Trophoblast cell (in vitro differentiated cells and primary cell): ENCODE results near the gene SERAC1.

Experiments
- DNase-seq, 2 donors: peaks; one replicate each; pipeline ENCODE4 v3.0.0-alpha.2; 2016
- H2AFZ ChIP-seq: 2 replicates; pipeline ENCODE4 v1.6.1; 2013; ENCODE audit warnings: low read length, moderate library complexity, mild to moderate bottlenecking; ENCODE audit not compliant: insufficient read depth, poor library complexity
- H2AK5ac ChIP-seq: 2 replicates; pipeline ENCODE4 v1.6.1; 2013; ENCODE audit warnings: mild to moderate bottlenecking, low read length
- H2BK120ac ChIP-seq: 2 replicates; pipeline ENCODE4 v1.6.1; 2013; ENCODE audit warnings: low read length, mild to moderate bottlenecking, moderate library complexity; ENCODE audit not compliant: insufficient read depth, poor library complexity
- H2BK12ac ChIP-seq: 2 replicates; pipeline ENCODE4 v1.6.1; 2013; ENCODE audit warnings: mild to moderate bottlenecking, low read length, moderate library complexity
- H2BK5ac ChIP-seq: 2 replicates; pipeline ENCODE4 v1.6.1; 2013; ENCODE audit warnings: low read length, low read depth, moderate library complexity, mild to moderate bottlenecking; ENCODE audit not compliant: poor library complexity
- H3K14ac ChIP-seq: 2 replicates; pipeline ENCODE4 v1.6.1; 2013; ENCODE audit warnings: mild to moderate bottlenecking, low read length
- H3K18ac ChIP-seq: 2 replicates; pipeline ENCODE4 v1.6.1; 2013; ENCODE audit warnings: mild to moderate bottlenecking, low read length
- H3K23ac ChIP-seq: 2 replicates; pipeline ENCODE4 v1.6.1; 2013; ENCODE audit warnings: low read length
- H3K27ac ChIP-seq: 2 replicates; pipeline ENCODE4 v1.5.1; 2013; ENCODE audit warnings: low read depth, mild to moderate bottlenecking, inconsistent platforms, low read length, moderate library complexity
- H3K27me3 ChIP-seq: 2 replicates; pipeline ENCODE4 v1.6.1; 2013; ENCODE audit warnings: inconsistent platforms, mild to moderate bottlenecking, low read length, moderate library complexity; ENCODE audit not compliant: insufficient read depth
- H3K36me3 ChIP-seq, 2 experiments: 1 replicate in 1 of 2; 2 replicates in 1 of 2; pipeline ENCODE4 v1.6.1; 2013; ENCODE audit warnings: low read length in 2 of 2, mild to moderate bottlenecking in 2 of 2, moderate library complexity in 1 of 2; ENCODE audit not compliant: insufficient read depth in 2 of 2, control insufficient read depth in 1 of 2
- H3K4ac ChIP-seq: 2 replicates; pipeline ENCODE4 v1.6.1; 2013; ENCODE audit warnings: low read depth, mild to moderate bottlenecking, low read length, moderate library complexity
- H3K4me1 ChIP-seq, 2 experiments: 1 replicate in 1 of 2; 2 replicates in 1 of 2; pipeline ENCODE4 v1.6.1; 2013; ENCODE audit warnings: low read length in 2 of 2, mild to moderate bottlenecking in 2 of 2, moderate library complexity in 1 of 2; ENCODE audit not compliant: insufficient read depth in 2 of 2, control insufficient read depth in 1 of 2
- H3K4me2 ChIP-seq: 2 replicates; pipeline ENCODE4 v1.6.1; 2013; ENCODE audit warnings: inconsistent platforms, mild to moderate bottlenecking, low read length, moderate library complexity
- H3K4me3 ChIP-seq: 2 replicates; pipeline ENCODE4 v1.5.1; 2013; ENCODE audit warnings: mild to moderate bottlenecking, low read depth, low read length, inconsistent platforms
- H3K79me1 ChIP-seq: one replicate; pipeline ENCODE4 v1.6.1; 2013; ENCODE audit warnings: low read length
- H3K79me2 ChIP-seq: 2 replicates; pipeline ENCODE4 v1.6.1; 2013; ENCODE audit warnings: low read length, mild to moderate bottlenecking; ENCODE audit not compliant: control insufficient read depth, insufficient read depth, poor library complexity
- H3K9ac ChIP-seq: 2 replicates; pipeline ENCODE4 v1.6.1; 2013; ENCODE audit warnings: mild to moderate bottlenecking, low read length
- H3K9me3 ChIP-seq: 2 replicates; pipeline ENCODE4 v1.6.1; 2013; ENCODE audit warnings: low read depth, mild to moderate bottlenecking, control low read depth, inconsistent platforms, low read length; ENCODE audit not compliant: insufficient read depth
- H4K12ac ChIP-seq: 2 replicates; pipeline ENCODE4 v1.6.1; 2013; ENCODE audit warnings: low read depth, mild to moderate bottlenecking, low read length, moderate library complexity
- H4K8ac ChIP-seq: 2 replicates; pipeline ENCODE4 v1.6.1; 2013; ENCODE audit warnings: low read depth, mild to moderate bottlenecking, low read length, moderate library complexity
- H4K91ac ChIP-seq: one replicate; pipeline ENCODE4 v1.6.1; 2013; ENCODE audit warnings: low read depth, mild to moderate bottlenecking, low read length, moderate library complexity
- WGBS: extraction: QIAGEN DNeasy Blood & Tissue Kit; methylation state at CpG from one replicate; pipeline ENCODE4 v1.1.7; 2013; ENCODE audit warnings: missing lambda C conversion rate; ENCODE audit not compliant: insufficient read length, insufficient coverage; ENCODE audit errors: extremely low coverage; 5-methylcytosine and 5-hydroxymethylcytosine counted together

The SERAC1 gene

DNA sequence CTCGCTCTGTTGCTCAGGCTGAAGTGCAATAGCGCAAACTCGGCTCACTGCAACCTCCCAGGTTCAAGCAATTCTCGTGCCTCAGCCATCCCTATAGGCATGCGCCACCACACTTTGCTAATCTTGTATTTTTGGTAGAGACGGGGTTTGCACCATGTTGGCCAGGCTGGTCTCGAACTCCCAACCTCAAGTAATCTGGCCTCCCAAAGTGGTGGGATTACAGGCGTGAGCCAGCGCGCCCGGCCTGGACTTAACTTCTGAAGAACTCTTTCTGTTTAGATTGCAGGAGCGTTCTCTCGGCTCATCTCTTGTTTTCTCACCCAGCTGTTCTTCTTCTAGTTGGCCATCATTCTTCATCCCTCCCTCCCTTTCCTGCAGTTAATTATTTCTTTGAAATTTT is 30.4 kb upstream of the SERAC1 start:
- no peak overlapping the region for H2BK12ac ChIP-seq
- no peak overlapping the region for H4K12ac ChIP-seq
- H3K4me1 ChIP-seq, result no peaks in the 10 kb centered on the region
- DNase-seq, result no peak
- H2BK120ac ChIP-seq, result no peak overlapping the region
- no peak overlapping the region for H2BK5ac ChIP-seq
- no peak overlapping the region for H3K4me3 ChIP-seq
- no peak overlapping the region for H3K14ac ChIP-seq
- H2AK5ac ChIP-seq, result no peak overlapping the region
- no peaks in the 10 kb centered on the region for H3K79me1 ChIP-seq
- H3K18ac ChIP-seq, result no peak overlapping the region
- WGBS, result no CpG with 5 or more reads among the region's 13 CpGs
- H3K23ac ChIP-seq, result no peak overlapping the region
- H3K4ac ChIP-seq, result no peak overlapping the region
- H3K4me2 ChIP-seq, result no peak overlapping the region
- no peak overlapping the region for H3K27ac ChIP-seq
- H3K27me3 ChIP-seq, result no peaks in the 10 kb centered on the region
- H2AFZ ChIP-seq, result no peak overlapping the region
- no peaks in the 10 kb centered on the region for H3K9me3 ChIP-seq
- H3K9ac ChIP-seq, result no peak overlapping the region
- no peaks in the 10 kb centered on the region for H3K36me3 ChIP-seq
- no peak overlapping the region for H4K8ac ChIP-seq
- no peaks in the 10 kb centered on the region for H3K79me2 ChIP-seq
- no peak overlapping the region for H4K91ac ChIP-seq

GRCh38 chr6:158194487-158195280 is 26.6 kb upstream of the SERAC1 start:
- no CpG with 5 or more reads among the region's 4 CpGs for WGBS

DNA sequence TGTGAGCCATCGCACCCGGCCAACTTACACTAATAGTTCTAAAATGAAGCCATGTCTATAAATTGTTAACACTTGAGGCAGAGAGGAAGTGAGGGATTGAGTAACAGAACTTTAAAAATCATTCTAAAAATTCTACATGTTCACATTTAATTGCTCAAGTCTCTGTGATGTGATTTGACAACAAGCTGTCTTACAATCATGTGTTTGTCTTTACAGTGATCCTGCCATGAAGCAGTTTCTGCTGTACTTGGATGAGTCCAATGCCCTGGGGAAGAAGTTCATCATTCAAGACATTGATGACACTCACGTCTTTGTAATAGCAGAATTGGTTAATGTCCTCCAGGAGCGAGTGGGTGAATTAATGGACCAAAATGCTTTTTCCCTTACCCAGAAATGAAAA is 23.7 kb upstream of the SERAC1 start:
- H2BK120ac ChIP-seq, result no peak overlapping the region
- no peaks in the 10 kb centered on the region for H3K79me1 ChIP-seq
- H2AFZ ChIP-seq, result no peak overlapping the region
- H4K12ac ChIP-seq, result no peak overlapping the region
- H3K9ac ChIP-seq, result no peak overlapping the region
- H4K8ac ChIP-seq, result no peak overlapping the region
- no peaks in the 10 kb centered on the region for H3K27me3 ChIP-seq
- no peak overlapping the region for H2AK5ac ChIP-seq
- no peak overlapping the region for H3K14ac ChIP-seq
- no CpG with 5 or more reads among the region's 4 CpGs for WGBS
- H4K91ac ChIP-seq, result no peak overlapping the region
- H3K27ac ChIP-seq, result no peak overlapping the region
- H3K4me3 ChIP-seq, result no peak overlapping the region
- H3K4me2 ChIP-seq, result no peak overlapping the region
- H3K4me1 ChIP-seq, result peaks cover 0 to 2% of the 10 kb centered on the region in 2 experiments
- no peak overlapping the region for H3K23ac ChIP-seq
- H2BK12ac ChIP-seq, result no peak overlapping the region
- H3K9me3 ChIP-seq, result peaks cover 2% of the 10 kb centered on the region
- H3K79me2 ChIP-seq, result no peaks in the 10 kb centered on the region
- no peak overlapping the region for H3K4ac ChIP-seq
- peaks cover 6 to 9% of the 10 kb centered on the region in 2 experiments for H3K36me3 ChIP-seq
- no peak for DNase-seq
- no peak overlapping the region for H2BK5ac ChIP-seq
- H3K18ac ChIP-seq, result no peak overlapping the region

More at GRCh38 chr6:158194487-158195280, 26.6 kb upstream of the SERAC1 start:
- no peak overlapping the region for H3K4ac ChIP-seq
- no peaks in the 10 kb centered on the region for H3K79me2 ChIP-seq
- no peak for DNase-seq
- no peak overlapping the region for H3K14ac ChIP-seq
- H4K8ac ChIP-seq, result no peak overlapping the region
- no peak overlapping the region for H3K9ac ChIP-seq
- peaks cover 2 to 3% of the 10 kb centered on the region in 2 experiments for H3K36me3 ChIP-seq
- no peaks in the 10 kb centered on the region for H3K27me3 ChIP-seq
- H3K4me2 ChIP-seq, result no peak overlapping the region
- H3K9me3 ChIP-seq, result no peaks in the 10 kb centered on the region
- H3K23ac ChIP-seq, result no peak overlapping the region
- H4K12ac ChIP-seq, result no peak overlapping the region
- H2AFZ ChIP-seq, result no peak overlapping the region
- H2BK12ac ChIP-seq, result no peak overlapping the region
- no peak overlapping the region for H3K27ac ChIP-seq
- no peaks in the 10 kb centered on the region for H3K79me1 ChIP-seq
- no peak overlapping the region for H2BK120ac ChIP-seq
- H2AK5ac ChIP-seq, result no peak overlapping the region
- H3K4me3 ChIP-seq, result no peak overlapping the region
- no peaks in the 10 kb centered on the region for H3K4me1 ChIP-seq
- H2BK5ac ChIP-seq, result no peak overlapping the region
- no peak overlapping the region for H3K18ac ChIP-seq
- H4K91ac ChIP-seq, result no peak overlapping the region

DNA sequence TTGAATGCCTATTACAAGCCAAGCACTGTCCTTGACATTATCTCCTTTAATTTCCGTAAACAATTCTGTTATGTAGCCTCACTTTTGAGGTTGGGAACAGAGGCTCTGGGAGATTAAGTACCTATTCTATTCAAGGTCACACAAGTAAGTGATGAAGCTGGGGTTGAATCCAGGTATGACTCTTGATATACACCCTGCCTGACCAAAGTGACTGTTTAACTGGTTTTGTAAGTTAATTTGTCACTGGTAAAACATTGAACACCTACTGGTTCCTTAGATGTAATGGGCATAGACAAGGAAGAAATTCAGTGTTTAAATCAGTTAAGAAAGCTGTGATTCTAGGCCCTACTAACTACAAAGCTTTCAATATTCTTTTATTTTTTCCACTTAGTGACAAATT is 23.0 kb upstream of the SERAC1 start:
- no CpG with 5 or more reads among the region's 1 CpG for WGBS
- H3K27ac ChIP-seq, result no peak overlapping the region
- H3K79me1 ChIP-seq, result no peaks in the 10 kb centered on the region
- no peak overlapping the region for H3K14ac ChIP-seq
- no peak overlapping the region for H3K4me3 ChIP-seq
- no peaks in the 10 kb centered on the region for H3K79me2 ChIP-seq
- H4K12ac ChIP-seq, result no peak overlapping the region
- DNase-seq, result no peak
- H2BK5ac ChIP-seq, result no peak overlapping the region
- no peak overlapping the region for H4K91ac ChIP-seq
- no peak overlapping the region for H3K9ac ChIP-seq
- H2AK5ac ChIP-seq, result no peak overlapping the region
- no peak overlapping the region for H2BK120ac ChIP-seq
- no peak overlapping the region for H4K8ac ChIP-seq
- H3K27me3 ChIP-seq, result no peaks in the 10 kb centered on the region
- peaks cover 6 to 9% of the 10 kb centered on the region in 2 experiments for H3K36me3 ChIP-seq
- no peak overlapping the region for H3K4ac ChIP-seq
- no peak overlapping the region for H3K18ac ChIP-seq
- no peak overlapping the region for H2AFZ ChIP-seq
- H3K9me3 ChIP-seq, result peaks cover 2% of the 10 kb centered on the region
- H3K4me2 ChIP-seq, result no peak overlapping the region
- no peak overlapping the region for H2BK12ac ChIP-seq
- peaks cover 0 to 2% of the 10 kb centered on the region in 2 experiments for H3K4me1 ChIP-seq
- no peak overlapping the region for H3K23ac ChIP-seq
